ENCODE measurements around the gene LMO7. TPM values are rescaled to one million over a fixed set of nuclear protein-coding genes. Genes with fewer than 3 reads are reported as not detected.

Gene LMO7
- polyA plus RNA-seq, 1 experiment, result 149 TPM

DNA sequence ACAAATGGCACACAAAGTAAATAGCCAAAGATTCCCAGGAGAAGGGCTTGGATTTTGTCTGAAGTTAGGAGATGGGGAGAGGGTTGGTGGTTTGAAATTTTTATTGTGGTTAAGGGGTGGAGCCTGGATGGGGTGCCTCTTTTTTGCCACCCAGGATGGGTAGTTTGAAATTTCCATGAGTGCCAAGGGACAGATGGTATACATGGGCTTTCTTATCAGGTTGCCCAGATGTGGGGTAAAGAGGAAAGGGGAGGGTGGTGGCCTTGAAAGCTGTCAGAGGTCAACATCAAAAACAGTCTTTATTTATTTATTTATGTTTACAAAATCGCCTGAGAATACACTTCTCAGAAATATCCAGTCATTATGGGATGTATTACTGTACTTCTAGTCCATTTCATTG lies 46.2 kb downstream of the LMO7 start:
- no peak for DNase-seq (ENCODE audit: low read depth)
- ChIA-PET POLR2A (no interaction called here), CTCF (interaction anchor here (1.3 kb wide), 1 partner anchor 13 kb away, joined by 6 read pairs; no protein-coding TSS in a partner anchor)
- Histone ChIP-seq H3K36me3 (ENCODE audit: control insufficient read depth, insufficient read depth, low read length) (peaks cover 4% of the 10 kb centered on the region; the same call in 1 of the 2 replicates), H3K27me3 (ENCODE audit: control insufficient read depth, insufficient read depth, low read length) (no peaks in the 10 kb centered on the region), H3K4me3 (ENCODE audit: low read depth, low read length) (no peak overlapping the region)
- TF ChIP-seq, protein P1, sequence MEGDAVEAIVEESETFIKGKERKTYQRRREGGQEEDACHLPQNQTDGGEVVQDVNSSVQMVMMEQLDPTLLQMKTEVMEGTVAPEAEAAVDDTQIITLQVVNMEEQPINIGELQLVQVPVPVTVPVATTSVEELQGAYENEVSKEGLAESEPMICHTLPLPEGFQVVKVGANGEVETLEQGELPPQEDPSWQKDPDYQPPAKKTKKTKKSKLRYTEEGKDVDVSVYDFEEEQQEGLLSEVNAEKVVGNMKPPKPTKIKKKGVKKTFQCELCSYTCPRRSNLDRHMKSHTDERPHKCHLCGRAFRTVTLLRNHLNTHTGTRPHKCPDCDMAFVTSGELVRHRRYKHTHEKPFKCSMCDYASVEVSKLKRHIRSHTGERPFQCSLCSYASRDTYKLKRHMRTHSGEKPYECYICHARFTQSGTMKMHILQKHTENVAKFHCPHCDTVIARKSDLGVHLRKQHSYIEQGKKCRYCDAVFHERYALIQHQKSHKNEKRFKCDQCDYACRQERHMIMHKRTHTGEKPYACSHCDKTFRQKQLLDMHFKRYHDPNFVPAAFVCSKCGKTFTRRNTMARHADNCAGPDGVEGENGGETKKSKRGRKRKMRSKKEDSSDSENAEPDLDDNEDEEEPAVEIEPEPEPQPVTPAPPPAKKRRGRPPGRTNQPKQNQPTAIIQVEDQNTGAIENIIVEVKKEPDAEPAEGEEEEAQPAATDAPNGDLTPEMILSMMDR (IDR thresholded peaks at IDR 0.05; ENCODE audit: insufficient read depth, low read depth, low read length), result no peak

DNA sequence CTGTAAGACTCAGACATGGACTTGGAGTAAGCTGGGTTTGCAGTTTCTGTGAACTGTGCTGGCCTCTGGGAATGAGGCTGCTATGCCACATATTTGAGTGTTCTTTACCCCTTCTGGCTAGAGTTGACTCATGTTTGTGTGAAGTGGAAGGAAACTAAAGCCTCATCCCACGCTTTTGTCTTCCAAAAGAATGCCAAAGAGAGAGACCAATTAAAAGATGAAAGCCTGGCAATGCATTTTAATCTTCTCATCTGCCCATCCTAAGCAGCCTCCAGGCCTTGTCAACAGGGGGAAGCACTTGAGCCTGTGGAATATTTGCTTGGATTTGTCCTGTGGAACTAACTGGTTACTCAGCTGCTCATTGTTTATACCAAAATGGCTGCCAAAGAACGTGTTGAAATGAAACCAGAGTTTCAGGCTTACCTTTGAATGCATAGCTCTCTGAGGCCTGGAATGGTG lies 49.1 kb downstream of the LMO7 start:
- H3K36me3 ChIP-seq (ENCODE audit: control insufficient read depth, insufficient read depth, low read length), result peaks cover 1% of the 10 kb centered on the region; the same call in 1 of the 2 replicates
- peak; percentile 77 for DNase-seq (ENCODE audit: low read depth)
- H3K4me3 ChIP-seq (ENCODE audit: low read depth, low read length), result no peak overlapping the region
- TF ChIP-seq, protein P1 (IDR thresholded peaks at IDR 0.05; ENCODE audit: insufficient read depth, low read depth, low read length), result peak; percentile 62
- no peaks in the 10 kb centered on the region for H3K27me3 ChIP-seq (ENCODE audit: control insufficient read depth, insufficient read depth, low read length)
- ChIA-PET CTCF (interaction anchor here (0.7 to 4.7 kb wide), 12 partner anchors 9 to 281 kb away, joined by 3 to 35 read pairs (median 4); no protein-coding TSS in a partner anchor), POLR2A (no interaction called here)

DNA sequence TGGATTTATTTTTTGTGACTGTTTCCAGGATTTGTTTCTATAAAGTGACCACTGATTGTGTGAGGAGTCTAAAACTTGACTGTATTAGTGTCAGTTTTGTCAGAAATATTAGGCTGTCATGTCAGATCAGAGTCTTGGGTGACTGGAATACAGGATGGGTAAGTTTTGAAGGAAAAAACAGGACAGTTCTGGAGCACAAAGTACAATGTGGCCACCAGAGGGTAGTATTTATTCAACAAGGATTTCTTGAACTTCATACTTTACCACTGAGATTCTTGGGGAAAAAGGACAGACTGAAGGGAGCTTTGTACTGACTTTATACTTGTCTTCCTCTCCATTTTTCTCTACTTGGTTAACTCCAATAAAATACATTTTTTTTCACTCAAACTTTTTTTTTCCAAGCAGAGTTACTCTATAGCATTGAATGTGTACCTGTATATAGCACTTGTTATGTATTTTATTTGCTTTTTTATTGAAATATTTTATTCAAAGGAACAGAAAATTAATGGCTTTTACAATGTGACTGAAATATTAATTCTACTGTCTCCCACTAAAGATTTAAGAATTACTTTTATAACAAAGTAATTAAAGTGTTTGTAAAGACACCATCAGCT lies 51.1 kb downstream of the LMO7 start:
- POLR2A ChIA-PET, result no interaction called here
- DNase-seq (ENCODE audit: low read depth), result no peak
- H3K27me3 ChIP-seq (ENCODE audit: control insufficient read depth, insufficient read depth, low read length), result no peaks in the 10 kb centered on the region
- H3K4me3 ChIP-seq (ENCODE audit: low read depth, low read length), result no peak overlapping the region
- TF ChIP-seq, protein P1 (IDR thresholded peaks at IDR 0.05; ENCODE audit: insufficient read depth, low read depth, low read length), result peak; percentile 52
- CTCF ChIA-PET, result interaction anchor here (0.6 to 4.7 kb wide), 15 partner anchors 9 to 330 kb away, joined by 3 to 35 read pairs (median 4); no protein-coding TSS in a partner anchor
- H3K36me3 ChIP-seq (ENCODE audit: control insufficient read depth, insufficient read depth, low read length), result 0 out of 2 replicates have a peak, but pooled peaks cover 1% of the 10 kb centered on the region

DNA sequence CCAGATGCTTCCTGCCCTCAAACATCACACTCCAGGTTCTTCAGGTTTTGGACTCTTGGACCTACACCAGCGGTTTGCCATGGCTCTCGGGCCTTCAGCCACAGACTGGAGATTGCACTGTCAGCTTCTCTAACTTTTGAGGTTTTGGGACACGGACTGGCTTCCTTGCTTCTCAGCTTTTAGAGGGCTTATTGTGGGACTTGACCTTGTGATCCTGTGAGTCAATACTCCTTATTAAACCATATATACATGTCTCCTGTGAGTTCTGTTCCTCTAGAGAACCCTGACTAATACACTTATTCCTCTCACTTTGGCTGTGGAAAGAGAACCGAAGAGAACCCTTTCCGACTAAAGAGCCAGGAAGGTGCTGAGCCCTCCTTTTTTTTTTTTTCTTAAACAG lies 53.6 kb downstream of the LMO7 start:
- ChIA-PET CTCF (no interaction called here), POLR2A (no interaction called here)
- Histone ChIP-seq H3K36me3 (ENCODE audit: control insufficient read depth, insufficient read depth, low read length) (peaks cover 6% of the 10 kb centered on the region), H3K27me3 (ENCODE audit: control insufficient read depth, insufficient read depth, low read length) (no peaks in the 10 kb centered on the region), H3K4me3 (ENCODE audit: low read depth, low read length) (no peak overlapping the region)
- TF ChIP-seq, protein P1 (IDR thresholded peaks at IDR 0.05; ENCODE audit: insufficient read depth, low read depth, low read length), result no peak
- no peak for DNase-seq (ENCODE audit: low read depth)

DNA sequence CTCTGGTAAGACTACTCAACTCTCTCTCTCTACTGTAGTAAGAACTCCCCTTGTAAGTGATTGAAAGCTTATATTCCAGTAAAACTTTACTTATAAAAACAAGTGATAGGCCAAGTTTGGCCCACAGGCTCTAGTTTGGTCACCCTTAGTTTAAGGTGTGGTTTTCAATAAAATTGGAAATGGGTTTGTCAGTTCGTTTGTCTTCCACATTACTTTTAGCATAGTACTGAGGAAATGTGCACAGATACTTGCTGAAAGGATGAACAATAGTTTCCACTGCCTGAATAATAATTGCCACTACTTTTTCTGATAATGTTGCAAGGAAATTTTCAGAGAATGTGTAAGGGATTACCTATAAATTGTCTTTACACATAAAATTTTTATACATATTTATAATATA lies 54.5 kb downstream of the LMO7 start:
- Histone ChIP-seq H3K36me3 (ENCODE audit: control insufficient read depth, insufficient read depth, low read length) (peaks cover 6% of the 10 kb centered on the region), H3K27me3 (ENCODE audit: control insufficient read depth, insufficient read depth, low read length) (no peaks in the 10 kb centered on the region), H3K4me3 (ENCODE audit: low read depth, low read length) (no peak overlapping the region)
- ChIA-PET CTCF (no interaction called here), POLR2A (no interaction called here)
- DNase-seq (ENCODE audit: low read depth), result no peak
- TF ChIP-seq, protein P1 (IDR thresholded peaks at IDR 0.05; ENCODE audit: insufficient read depth, low read depth, low read length), result no peak
